ENCODE measurements around the gene ATG2A. TPM values are rescaled to one million over a fixed set of nuclear protein-coding genes. Genes with fewer than 3 reads are reported as not detected.

Gene ATG2A
- polyA plus RNA-seq, 1 donor (not counting 4 experiments of a cell fraction or from before 2014, with no cell fraction given): 2.4 TPM

- Histone ChIP-seq H4K20me1 (ENCODE audit: control insufficient read depth, extremely low read depth, insufficient read depth, low read length) (no peaks in the 10 kb centered on the region), H3K36me3 (ENCODE audit: control insufficient read depth in 2 of 2, extremely low read depth in 1 of 2, insufficient read depth in 2 of 2, low read length in 2 of 2) (peaks cover 21 to 34% of the 10 kb centered on the region in 2 experiments), H3K9me3 (ENCODE audit: control insufficient read depth, low read depth, low read length) (no peaks in the 10 kb centered on the region), H3K79me2 (ENCODE audit: control insufficient read depth, insufficient read depth, low read length) (no peaks in the 10 kb centered on the region), H3K9me1 (ENCODE audit: control insufficient read depth, extremely low read depth, insufficient read depth, low read length) (no peaks in the 10 kb centered on the region), H3K27me3 (ENCODE audit: control insufficient read depth, extremely low read depth, insufficient read depth, low read length) (no peaks in the 10 kb centered on the region), H3K27ac (ENCODE audit: control insufficient read depth, insufficient read depth, low read length) (no peak overlapping the region), H3K9ac (ENCODE audit: control insufficient read depth, extremely low read depth, insufficient read depth, low read length) (no peak overlapping the region), H3K4me3 (ENCODE audit: control insufficient read depth in 2 of 3, extremely low read depth in 1 of 3, insufficient read depth in 2 of 3, low read depth in 1 of 3, low read length in 3 of 3) (no peak overlapping the region), H3K4me2 (ENCODE audit: control insufficient read depth, extremely low read depth, insufficient read depth, low read depth, low read length) (no peak overlapping the region), H3K4me1 (ENCODE audit: control insufficient read depth, extremely low read depth, insufficient read depth, low read length) (peaks cover 2% of the 10 kb centered on the region), H2AFZ (ENCODE audit: control insufficient read depth, low read length) (no peak overlapping the region)
- TF ChIP-seq EZH2 (IDR thresholded peaks at IDR 0.05; ENCODE audit: low read length): no peak
- TF ChIP-seq, protein P1, sequence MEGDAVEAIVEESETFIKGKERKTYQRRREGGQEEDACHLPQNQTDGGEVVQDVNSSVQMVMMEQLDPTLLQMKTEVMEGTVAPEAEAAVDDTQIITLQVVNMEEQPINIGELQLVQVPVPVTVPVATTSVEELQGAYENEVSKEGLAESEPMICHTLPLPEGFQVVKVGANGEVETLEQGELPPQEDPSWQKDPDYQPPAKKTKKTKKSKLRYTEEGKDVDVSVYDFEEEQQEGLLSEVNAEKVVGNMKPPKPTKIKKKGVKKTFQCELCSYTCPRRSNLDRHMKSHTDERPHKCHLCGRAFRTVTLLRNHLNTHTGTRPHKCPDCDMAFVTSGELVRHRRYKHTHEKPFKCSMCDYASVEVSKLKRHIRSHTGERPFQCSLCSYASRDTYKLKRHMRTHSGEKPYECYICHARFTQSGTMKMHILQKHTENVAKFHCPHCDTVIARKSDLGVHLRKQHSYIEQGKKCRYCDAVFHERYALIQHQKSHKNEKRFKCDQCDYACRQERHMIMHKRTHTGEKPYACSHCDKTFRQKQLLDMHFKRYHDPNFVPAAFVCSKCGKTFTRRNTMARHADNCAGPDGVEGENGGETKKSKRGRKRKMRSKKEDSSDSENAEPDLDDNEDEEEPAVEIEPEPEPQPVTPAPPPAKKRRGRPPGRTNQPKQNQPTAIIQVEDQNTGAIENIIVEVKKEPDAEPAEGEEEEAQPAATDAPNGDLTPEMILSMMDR (optimal IDR thresholded peaks at IDR 0.05 in 1 of 3, IDR thresholded peaks at IDR 0.05 in 1 of 3, conservative IDR thresholded peaks at IDR 0.05 in 1 of 3; ENCODE audit: extremely low read depth in 1 of 3, insufficient read depth in 2 of 3, low read length in 3 of 3): no peak
- FAIRE-seq (no peak), DNase-seq (ENCODE audit: low read depth, low spot score) (no peak)
- dilution Hi-C loops (cut with MboI; ENCODE audit: extremely low pct_ligation_motif_present, low sequenced_read_pairs): no loop called here
Measured at GRCh38 chr11:64932324-64932723, 15.3 kb upstream of the ATG2A start.

GRCh38 chr11:64931290-64931689, 14.3 kb upstream of the ATG2A start:
- H3K36me3 ChIP-seq (ENCODE audit: control insufficient read depth in 2 of 2, extremely low read depth in 1 of 2, insufficient read depth in 2 of 2, low read length in 2 of 2): peaks cover 26 to 34% of the 10 kb centered on the region in 2 experiments
- H3K27me3 ChIP-seq (ENCODE audit: control insufficient read depth, extremely low read depth, insufficient read depth, low read length): no peaks in the 10 kb centered on the region
- H3K4me2 ChIP-seq (ENCODE audit: control insufficient read depth, extremely low read depth, insufficient read depth, low read depth, low read length): no peak overlapping the region
- DNase-seq (ENCODE audit: low read depth, low spot score) (no peak), FAIRE-seq (no peak)
- no peak overlapping the region for H3K4me3 ChIP-seq (ENCODE audit: control insufficient read depth in 2 of 3, extremely low read depth in 1 of 3, insufficient read depth in 2 of 3, low read depth in 1 of 3, low read length in 3 of 3)
- no peaks in the 10 kb centered on the region for H3K9me3 ChIP-seq (ENCODE audit: control insufficient read depth, low read depth, low read length)
- no peaks in the 10 kb centered on the region for H3K79me2 ChIP-seq (ENCODE audit: control insufficient read depth, insufficient read depth, low read length)
- no peaks in the 10 kb centered on the region for H4K20me1 ChIP-seq (ENCODE audit: control insufficient read depth, extremely low read depth, insufficient read depth, low read length)
- no peak overlapping the region for H3K9ac ChIP-seq (ENCODE audit: control insufficient read depth, extremely low read depth, insufficient read depth, low read length)
- H2AFZ ChIP-seq (ENCODE audit: control insufficient read depth, low read length): no peak overlapping the region
- TF ChIP-seq, protein P1 (optimal IDR thresholded peaks at IDR 0.05 in 1 of 3, IDR thresholded peaks at IDR 0.05 in 1 of 3, conservative IDR thresholded peaks at IDR 0.05 in 1 of 3; ENCODE audit: extremely low read depth in 1 of 3, insufficient read depth in 2 of 3, low read length in 3 of 3): no peak
- no peak for TF ChIP-seq EZH2 (IDR thresholded peaks at IDR 0.05; ENCODE audit: low read length)
- H3K9me1 ChIP-seq (ENCODE audit: control insufficient read depth, extremely low read depth, insufficient read depth, low read length): no peaks in the 10 kb centered on the region
- dilution Hi-C loops (cut with MboI; ENCODE audit: extremely low pct_ligation_motif_present, low sequenced_read_pairs): no loop called here
- H3K4me1 ChIP-seq (ENCODE audit: control insufficient read depth, extremely low read depth, insufficient read depth, low read length): peaks cover 2% of the 10 kb centered on the region
- H3K27ac ChIP-seq (ENCODE audit: control insufficient read depth, insufficient read depth, low read length): no peak overlapping the region

Data from keratinocyte (primary cell).